T-helper 2 cell treated with Interferon-gamma antibody and Interleukin-4, amounts not matched to agents 100 ng/mL and 5 ng/mL, for 36 hours (primary cell): Measurements from ENCODE around the gene RAB3IL1. TPM values are rescaled to one million over a fixed set of nuclear protein-coding genes. Genes with fewer than 3 reads are reported as not detected.
"Not testable (repeated sequence)": the region's sequence is repeated elsewhere in the genome, so short reads cannot be mapped to it uniquely, and the experiment has no call there.

Experiments used
- intact Hi-C: fragments of 100-400 bp; cut with micrococcal nuclease; formaldehyde crosslinking; loops from one replicate; pipeline ENCODE4 v1.15.1; 2023
- total RNA-seq: library from RNA; stranded (reverse); gene quantifications from 2 replicates; pipeline ENCODE4 v1.2.3, GENCODE V29; 2022

The RAB3IL1 gene
- total RNA-seq, 1 donor from 2014 or later, result not detected

DNA sequence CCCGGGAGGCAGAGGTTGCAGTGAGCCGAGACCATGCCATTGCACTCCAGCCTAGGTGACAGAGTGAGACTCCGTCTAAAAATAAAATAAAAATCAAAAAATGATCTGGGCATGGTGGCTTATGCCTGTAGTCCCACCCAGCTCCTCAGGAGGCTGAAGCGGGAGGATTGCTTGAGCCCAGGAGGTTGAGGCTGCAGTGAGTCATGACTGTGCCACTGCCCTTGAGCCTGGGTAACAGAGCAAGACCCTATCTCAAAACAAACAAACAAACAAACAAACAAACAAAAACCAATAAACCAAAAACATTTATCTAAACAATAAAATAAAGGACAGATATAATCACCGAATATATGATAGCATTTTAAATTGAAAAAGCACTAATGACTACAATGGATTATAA is 36.3 kb upstream of the RAB3IL1 start:
- intact Hi-C loops, result not testable (repeated sequence)

DNA sequence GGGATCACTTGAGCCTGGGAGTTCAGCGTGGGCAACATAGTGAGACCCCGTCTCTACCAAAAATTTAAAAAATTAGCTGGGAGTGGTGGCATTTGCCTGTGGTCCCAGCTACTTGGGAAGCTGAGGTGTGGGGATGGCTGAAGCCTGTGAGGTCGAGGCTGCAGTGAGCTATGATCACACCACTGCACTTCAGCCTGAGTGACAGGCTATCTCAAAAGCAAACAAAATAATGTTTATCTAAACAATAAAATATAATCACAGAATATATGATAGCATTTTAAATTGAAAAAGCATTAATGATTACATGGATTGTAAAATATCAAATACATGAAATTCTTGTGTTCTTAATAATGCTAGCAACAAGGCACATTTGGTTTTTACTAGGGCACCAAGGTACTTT is 35.5 kb upstream of the RAB3IL1 start:
- intact Hi-C loops, result no loop called here

DNA sequence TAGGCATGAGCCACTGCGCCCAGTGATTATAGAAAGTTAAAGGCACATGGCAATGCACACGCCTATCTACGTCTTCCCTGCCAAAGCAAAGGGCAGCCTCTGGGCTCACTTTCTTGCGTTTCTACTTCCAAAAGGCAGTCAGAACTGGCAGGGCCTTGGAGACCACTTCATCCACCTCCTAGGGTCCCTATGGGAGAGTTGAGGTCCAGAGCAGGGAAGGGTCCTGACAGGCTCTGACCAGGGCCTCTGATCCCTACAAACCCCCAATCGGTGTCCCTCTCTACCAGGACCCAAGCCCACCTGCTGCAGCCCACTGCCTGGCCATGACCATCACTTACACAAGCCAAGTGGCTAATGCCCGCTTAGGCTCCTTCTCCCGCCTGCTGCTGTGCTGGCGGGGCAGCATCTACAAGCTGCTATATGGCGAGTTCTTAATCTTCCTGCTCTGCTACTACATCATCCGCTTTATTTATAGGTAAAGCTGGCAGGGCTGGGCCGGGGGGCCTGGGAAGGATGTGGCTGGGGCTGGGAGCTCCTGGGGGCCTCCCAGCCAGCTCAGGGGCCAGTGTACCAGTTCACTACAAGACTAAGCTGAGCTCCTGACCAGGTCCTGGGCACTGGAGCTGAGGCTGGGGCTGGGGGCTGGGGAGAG is 34.2 kb upstream of the RAB3IL1 start:
- intact Hi-C loops, result no loop called here

DNA sequence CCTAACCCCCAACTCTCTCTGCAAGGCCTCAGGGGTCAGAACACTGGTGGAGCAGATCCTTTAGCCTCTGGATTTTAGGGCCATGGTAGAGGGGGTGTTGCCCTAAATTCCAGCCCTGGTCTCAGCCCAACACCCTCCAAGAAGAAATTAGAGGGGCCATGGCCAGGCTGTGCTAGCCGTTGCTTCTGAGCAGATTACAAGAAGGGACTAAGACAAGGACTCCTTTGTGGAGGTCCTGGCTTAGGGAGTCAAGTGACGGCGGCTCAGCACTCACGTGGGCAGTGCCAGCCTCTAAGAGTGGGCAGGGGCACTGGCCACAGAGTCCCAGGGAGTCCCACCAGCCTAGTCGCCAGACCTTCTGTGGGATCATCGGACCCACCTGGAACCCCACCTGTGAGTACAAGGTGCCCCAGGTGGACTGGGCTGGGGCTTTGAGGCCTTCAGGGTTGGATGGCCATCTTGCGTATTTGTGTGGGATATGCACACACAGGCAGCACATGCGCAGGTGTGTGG is 32.7 kb upstream of the RAB3IL1 start, which contains the start of gene BEST1:
Gene BEST1 (plus strand): TSS at position 317 of the 513 bp plus-strand sequence. CDS start 1,456 bp downstream, outside the sequence.
- intact Hi-C loops, result no loop called here

DNA sequence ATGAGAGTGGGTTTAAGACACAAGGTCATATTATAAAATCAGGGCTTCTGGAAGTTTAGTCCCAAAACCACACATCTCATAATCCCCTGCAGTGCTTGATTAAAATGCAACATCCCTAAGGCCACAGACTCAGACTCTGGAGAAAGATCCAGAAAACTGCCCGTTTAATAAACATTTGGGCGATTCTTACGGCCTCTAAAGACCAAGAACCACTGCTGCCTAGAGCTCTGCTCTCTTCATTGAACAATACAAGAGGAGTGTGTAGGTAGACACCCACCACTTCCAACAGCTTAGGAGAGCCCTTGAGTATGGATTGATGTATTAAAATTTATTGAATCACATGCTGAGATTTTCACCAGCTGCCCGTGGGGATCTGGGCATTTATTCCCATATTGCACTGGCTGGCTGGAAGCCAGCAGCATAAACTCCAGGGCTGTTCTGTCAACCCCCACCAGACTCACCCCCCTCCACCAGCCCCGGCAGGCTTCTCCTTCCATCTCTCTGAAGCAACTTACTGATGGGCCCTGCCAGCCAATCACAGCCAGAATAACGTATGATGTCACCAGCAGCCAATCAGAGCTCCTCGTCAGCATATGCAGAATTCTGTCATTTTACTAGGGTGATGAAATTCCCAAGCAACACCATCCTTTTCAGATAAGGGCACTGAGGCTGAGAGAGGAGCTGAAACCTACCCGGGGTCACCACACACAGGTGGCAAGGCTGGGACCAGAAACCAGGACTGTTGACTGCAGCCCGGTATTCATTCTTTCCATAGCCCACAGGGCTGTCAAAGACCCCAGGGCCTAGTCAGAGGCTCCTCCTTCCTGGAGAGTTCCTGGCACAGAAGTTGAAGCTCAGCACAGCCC is 32.0 kb upstream of the RAB3IL1 start:
- intact Hi-C loops, result loop anchor here (5.0 kb wide), 2 partner anchors 133 to 158 kb away; no protein-coding TSS in a partner anchor

DNA sequence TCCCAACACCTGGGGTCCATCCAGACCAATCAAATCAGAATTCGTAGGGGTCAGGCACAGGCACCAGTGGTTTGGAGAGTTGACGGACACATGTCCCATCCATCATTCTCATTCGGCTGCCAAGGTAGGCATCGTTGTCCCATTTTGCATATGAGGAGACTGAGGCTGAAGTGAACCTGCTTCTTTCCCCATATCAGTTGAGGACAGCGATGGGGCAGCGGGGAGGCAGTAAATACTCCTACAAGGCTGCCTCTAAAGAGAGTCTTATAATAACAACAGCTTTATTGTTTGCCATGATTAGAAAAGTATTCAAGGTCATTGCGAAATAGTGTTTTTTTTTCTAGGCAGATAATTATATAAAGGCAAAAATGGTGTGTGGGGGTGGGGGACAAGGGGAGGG is 31.1 kb upstream of the RAB3IL1 start:
- intact Hi-C loops, result loop anchor here (5.0 kb wide), 2 partner anchors 134 to 159 kb away; no protein-coding TSS in a partner anchor

DNA sequence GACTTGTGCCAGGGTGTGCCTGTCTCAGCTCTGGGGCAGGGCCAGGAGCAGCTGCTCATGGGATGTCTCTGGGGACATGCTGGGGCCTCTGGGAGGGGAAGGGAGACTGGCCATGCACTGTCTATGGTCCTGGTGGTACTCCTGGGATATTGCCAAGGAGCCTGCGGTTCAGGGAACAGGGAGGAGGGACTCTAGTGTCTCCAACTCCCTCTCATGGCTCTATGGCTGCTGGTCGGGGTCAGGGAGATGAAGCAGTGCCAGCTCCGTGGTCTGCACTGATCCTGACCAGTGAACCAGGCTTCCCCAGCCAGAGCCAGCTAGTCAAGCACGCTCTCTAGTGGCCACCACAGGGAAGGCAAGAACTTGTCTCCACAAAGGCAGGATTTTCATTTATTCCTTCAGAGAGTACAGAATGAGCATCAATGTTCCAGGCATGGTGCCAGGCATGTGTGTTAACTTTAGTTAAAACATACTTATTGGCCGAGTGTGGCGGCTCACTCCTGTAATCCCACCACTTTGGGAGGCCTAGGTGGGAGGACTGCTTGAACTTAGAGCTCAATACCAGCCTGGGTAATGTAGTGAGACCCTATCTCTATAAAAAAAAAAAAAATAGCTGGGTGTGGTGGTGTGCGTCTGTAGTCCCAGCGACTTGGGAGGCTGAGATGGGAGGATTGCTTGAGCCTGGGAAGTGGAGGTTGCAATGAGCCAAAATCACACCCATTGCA is 30.3 kb upstream of the RAB3IL1 start:
- intact Hi-C loops, result loop anchor here (1.0 to 5.0 kb wide), 5 partner anchors 48 to 160 kb away; no protein-coding TSS in a partner anchor

DNA sequence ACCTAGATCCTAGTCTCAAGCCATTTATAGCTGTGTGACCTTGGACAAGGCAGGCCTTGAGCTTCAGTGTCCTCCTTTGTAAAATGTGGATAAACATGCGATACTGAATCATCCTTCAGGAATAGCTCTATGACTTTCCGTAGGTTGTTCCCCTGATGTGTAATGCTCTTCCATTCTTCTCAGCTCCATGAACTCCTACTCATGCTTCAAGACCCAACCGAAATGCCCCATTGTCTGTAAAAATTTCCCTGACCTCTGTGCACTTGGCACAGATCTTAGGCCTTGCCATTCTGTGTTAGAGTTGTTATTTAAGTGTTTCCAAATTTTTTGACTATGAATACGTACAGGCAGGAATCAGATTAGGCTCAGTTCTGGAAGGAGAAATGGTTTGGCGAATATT is 29.5 kb upstream of the RAB3IL1 start:
- intact Hi-C loops, result loop anchor here (1.0 to 5.0 kb wide), 5 partner anchors 48 to 160 kb away; no protein-coding TSS in a partner anchor

DNA sequence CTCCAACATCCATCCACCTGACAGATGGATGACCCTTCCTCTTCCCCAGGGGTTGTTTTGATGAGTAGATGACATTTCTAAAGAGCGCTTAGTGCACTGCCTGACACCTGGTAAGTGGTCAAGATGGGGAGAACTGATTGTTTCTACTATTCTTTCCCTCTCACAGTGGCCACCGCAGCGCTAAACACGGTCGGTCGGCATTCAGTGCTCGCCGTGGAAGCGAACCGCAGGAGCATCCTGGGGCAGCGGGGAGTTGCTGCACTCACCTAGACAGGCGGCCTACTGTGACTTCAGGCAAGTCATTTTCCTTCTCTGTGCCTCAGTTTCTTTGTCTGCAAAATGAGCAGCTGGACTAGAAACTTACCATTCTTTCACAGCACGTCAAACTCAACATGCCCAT is 27.8 kb upstream of the RAB3IL1 start:
- intact Hi-C loops, result loop anchor here (5.0 kb wide), 2 partner anchors 137 to 162 kb away; no protein-coding TSS in a partner anchor

DNA sequence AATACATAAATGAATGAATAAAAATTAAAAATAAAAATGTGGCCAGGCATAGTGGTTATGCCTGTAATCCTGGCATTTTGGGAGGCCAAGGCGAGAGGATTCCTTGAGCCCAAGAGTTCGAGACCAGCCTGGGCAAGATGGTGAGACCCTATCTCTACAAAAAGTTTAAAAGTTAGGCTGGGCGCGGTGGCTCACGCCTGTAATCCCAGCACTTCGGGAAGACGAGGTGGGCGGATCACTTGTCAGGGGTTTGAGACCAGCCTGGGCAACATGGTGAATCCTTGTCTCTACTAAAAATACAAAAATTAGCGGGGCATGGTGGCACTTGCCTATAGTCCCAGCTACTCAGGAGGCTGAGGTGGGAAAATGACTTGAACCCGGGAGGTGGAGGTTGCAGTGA is 23.1 kb upstream of the RAB3IL1 start:
- intact Hi-C loops, result no loop called here

DNA sequence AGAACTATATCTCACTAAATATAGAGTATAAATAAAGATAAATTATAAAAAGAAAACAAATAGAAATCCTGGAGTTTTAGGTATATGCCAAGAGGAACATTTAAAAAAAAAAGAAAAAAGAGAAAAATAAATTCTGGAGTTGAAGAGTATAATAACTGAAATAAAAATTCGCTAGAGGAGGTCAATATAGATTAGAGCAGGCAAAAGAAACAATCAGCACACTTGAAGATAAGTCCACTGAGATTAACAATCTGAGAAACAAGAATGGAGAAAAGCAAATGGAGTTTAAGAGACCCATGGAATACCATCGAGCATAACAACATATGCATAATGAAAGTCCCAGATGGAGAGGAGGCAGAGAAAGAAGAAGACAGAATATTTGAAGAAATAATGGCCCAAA is 18.5 kb upstream of the RAB3IL1 start:
- intact Hi-C loops, result no loop called here

DNA sequence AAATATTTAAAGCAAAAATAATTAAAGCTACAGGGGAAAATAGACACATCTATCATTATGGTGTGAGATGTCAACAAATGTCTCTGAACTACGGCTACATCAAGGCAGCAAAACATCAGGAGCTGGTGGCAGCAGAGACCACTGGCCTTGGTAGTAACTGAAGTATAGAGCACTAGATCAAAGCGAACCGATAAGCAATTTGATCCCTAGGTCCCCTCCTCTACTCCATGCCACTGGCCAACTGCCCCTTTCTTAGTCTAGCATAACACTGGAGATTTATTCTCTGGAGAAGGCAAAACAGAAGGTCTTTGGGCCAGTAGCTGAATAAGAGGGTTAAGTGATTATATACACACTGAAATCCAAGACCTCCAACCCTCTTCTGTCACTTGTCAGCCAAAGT is 13.6 kb upstream of the RAB3IL1 start:
- intact Hi-C loops, result no loop called here

DNA sequence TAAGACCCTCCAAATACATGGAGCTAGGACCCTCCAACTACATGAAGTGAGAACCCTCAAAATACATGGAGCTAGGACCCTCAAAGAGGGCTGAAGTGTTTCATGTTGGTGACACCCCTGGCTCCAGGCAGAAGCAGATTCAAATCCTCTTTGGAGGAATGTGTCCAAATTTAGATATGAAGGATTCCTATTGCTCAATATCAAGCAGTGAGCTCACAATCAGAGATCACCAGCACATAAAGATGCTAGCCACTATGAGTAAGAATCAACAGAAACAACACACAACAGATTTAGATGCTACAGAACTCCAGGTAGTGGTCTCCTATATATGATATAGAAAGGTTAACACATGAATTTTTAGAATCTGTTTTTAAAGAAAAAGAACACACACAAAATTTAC is 11.2 kb upstream of the RAB3IL1 start:
- intact Hi-C loops, result no loop called here

DNA sequence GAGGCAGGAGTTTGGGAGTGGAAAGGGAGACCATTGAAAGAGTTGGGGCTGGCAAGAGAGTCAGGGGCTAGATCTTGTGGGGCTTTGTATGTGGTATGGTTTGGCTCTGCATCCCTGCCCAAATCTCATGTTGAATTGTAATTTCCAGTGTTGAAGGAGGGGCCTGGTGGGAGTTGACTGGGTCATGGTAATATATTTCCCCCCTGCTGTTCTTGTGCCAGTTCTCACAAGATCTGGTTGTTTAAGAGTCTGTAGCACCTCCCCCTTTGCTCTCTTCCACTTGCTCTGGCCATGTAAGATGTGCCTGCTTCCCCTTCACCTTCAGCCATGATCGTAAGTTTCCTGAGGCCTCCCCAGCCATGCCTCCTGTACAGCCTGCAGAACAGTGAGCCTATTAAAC is 10.1 kb upstream of the RAB3IL1 start:
- intact Hi-C loops, result no loop called here

DNA sequence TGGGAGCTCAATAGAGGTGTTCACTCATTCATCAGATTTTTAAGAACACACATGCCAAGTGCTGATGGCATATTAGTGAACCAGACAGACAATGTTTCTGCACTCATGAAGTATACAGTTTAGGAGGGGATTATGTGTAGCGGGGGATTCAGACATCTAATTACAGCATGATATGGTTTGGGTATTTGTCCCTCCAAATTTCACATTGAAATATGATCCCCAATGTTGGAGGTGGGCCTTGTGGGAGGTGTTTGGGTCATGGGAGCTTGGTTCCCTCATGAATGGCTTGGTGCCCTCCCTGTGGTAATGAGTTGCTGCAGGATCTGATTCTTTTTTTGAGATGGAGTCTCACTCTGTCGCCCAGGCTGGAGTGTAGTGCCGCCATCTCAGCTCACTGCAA is 8.9 kb upstream of the RAB3IL1 start:
- intact Hi-C loops, result no loop called here

DNA sequence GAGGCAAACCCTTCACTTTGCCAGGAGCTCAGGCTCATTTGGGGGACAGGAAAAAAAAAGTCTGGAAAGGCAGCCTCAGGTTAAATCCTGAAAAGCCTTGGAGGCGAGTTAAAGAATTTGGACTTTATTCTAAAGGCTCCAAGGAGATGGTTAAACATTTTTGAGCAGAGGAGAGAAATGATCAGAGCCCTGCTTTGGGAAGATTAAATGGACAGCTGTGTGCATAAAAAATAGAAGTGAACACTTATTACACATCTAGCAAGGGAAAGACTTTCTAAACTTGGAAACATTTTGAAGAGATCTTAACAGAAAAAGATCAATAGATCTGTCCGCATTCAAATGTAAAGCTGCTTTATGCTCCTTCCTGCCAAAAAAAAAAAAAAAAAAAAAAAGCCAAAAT is 8.4 kb upstream of the RAB3IL1 start:
- intact Hi-C loops, result no loop called here

DNA sequence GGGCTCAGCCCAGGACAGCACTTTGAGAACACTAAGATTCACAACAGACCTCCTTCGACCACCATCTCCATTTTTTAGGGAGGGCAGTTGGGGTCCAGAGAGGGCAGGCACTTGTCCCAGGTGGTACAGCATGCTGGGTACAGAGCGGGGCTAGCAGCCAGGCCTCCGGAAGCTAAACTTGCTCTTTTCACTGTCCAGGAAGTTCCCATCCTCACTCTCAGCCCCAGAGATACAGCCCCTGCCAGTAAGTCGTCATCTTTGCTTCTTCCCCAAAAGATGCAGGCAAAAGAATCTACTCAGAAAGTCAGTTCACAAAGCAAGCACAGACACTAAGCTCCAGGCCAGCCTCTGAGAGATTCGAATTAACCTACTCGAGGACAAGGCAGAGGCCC is 6.7 kb upstream of the RAB3IL1 start:
- intact Hi-C loops, result no loop called here

DNA sequence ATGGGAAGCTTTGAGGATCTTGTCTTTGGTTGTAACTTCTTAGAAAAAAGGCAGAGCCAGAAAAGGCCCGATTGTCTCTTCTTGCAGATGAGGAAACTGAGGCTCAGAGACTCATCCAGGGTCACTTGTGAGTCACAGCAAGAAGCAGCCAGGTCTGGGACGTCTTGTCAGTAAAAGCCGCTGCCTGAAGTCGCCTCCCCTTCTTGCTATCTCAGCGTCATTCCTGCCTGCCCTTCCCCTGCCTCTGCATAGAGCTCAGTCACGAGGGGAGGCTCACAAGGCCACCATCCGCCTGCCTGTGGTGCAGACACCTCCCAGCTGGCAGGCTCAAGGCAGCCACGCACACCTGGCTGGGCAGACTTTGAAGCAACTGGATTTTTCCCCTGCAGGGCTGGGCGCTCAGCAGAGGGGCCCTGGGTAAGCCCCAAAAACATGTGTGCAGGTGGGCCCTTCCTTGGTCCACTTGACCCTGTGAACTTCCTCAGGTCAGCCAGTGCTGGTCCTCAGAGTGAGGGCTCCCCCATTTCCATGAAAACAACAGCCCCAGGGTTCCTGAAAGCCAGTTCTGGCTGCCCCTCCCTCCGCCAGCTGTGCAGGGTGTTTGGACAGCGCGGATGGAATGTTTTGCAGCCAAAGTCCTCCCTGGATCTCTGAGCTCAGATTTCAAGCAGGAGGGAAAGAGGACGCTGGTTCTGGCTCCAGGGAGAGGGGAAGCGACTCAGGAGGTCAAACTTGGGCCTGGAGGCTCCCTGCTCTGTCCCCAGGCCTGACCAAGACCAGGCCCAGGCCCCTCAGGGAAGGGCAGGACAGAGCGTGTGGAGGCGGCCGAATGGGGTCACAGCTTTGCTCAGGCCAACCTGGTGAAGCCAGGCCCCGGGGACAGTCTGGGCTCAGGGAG is 6.0 kb upstream of the RAB3IL1 start:
- intact Hi-C loops, result no loop called here

DNA sequence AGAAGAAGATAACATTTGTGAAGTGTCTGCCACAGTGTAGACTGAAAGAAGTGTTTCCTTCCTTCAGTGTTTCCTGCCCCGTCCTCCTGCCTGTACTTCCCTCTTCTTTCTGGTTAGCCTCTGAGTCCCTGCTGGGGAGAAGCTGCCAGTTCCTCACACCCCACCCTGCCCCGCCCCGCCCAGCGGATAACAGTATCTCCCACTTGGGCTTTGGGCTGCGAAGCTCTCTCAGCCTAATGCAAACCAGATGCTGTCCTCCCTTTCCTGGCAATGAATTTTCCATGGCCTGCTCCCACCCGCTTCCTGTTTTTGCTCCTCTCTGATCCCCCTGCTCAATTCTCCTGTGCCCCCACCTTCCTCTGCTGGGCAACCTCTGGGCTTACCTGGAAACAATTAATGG is 5.2 kb upstream of the RAB3IL1 start:
- intact Hi-C loops, result no loop called here

DNA sequence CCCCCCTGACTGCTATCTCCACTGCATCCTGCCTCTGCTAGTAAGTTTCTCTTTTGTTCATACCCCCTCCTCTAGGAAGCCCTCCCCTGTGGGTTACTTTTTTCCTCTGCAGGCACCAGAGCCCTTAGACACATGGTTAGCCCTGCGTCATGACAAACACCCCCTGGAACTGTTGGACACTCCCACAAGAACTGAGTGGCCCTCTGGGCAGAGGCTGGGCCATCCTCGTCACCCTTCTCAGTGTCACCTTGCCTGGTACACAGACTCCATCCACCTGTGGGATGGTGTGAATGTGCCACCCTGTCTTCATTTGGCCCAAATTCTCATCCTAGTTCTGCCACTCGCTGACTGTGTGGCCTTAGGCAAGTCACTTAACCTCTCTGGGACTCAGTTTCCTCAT is 4.1 kb upstream of the RAB3IL1 start:
- intact Hi-C loops, result no loop called here
